Measurements from ENCODE around the gene FCHSD2.

DNA sequence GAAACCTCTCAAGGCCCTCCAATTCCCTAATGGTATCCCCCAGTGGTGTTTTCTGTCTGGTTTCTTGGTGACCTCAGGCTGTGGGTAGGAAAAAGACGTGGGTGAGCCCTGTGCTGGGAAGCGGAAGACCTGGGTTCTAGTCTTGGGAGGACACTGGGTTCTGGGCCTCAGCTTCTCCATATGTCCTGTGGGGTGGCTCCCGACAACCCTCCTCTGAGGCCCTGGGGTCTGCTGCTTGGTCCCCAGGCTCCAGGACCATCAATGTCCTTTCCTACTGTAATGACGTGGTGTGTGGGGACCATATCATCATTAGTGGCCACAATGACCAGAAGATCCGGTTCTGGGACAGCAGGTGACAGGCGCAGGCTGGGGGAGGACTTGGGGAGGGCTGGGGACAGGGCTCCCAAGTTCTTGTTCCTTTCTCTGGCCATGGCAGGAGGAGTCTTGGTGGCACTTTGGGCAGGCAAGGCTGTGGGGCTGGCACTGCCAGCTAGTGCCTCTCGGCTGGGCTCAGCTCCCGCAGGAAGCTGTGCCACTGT, 315.1 kb downstream of the FCHSD2 start:
- TF ChIP-seq POLR2A (IDR thresholded peaks at IDR 0.05; ENCODE audit: low read depth, low read length) (no peak), TAF1 (IDR thresholded peaks at IDR 0.05; ENCODE audit: borderline replicate concordance, low read depth, low read length) (no peak)

All from GM12892 (cell line).